Heart left ventricle (tissue), 16 donors: ENCODE results near the gene TMEM143. TPM values are rescaled to one million over a fixed set of nuclear protein-coding genes. Genes with fewer than 3 reads are reported as not detected.
A peak's percentile ranks its signal among the peaks of the same experiment; 100 is the strongest.

Experiments used
- ATAC-seq, 4 donors: fragments of 200-7000 bp; cut with Tn5 transposase; one replicate each; pipeline ENCODE4 v1.9.1; 2020 to 2022; ENCODE audit warnings: moderate library complexity in 4 of 4, mild to moderate bottlenecking in 3 of 4, moderate number of reproducible peaks in 1 of 4
- DNase-seq, 5 donors: peaks; one replicate each; pipeline ENCODE4 v3.0.0-alpha.2; 2020
- H3K27ac ChIP-seq, 12 donors: fragments of 200-600 bp; sonication (generic) in 4 of 12; one replicate each; pipeline versions ENCODE4 v1.5.0 to v1.8.0; 2016 to 2022; ENCODE audit warnings: mild to moderate bottlenecking in 2 of 12
- H3K27me3 ChIP-seq, 9 donors: fragments of 200-600 bp; sonication (generic) in 2 of 9; one replicate each; pipeline versions ENCODE4 v1.5.1 to v1.8.0; 2016 to 2022; ENCODE audit warnings: mild to moderate bottlenecking in 3 of 9
- H3K36me3 ChIP-seq, 9 donors: fragments of 200-600 bp; sonication (generic) in 2 of 9; one replicate each; pipeline versions ENCODE4 v1.5.0 to v1.8.0; 2018 to 2022; ENCODE audit warnings: mild to moderate bottlenecking in 2 of 9
- H3K4me1 ChIP-seq, 12 donors: fragments of 200-600 bp; sonication (generic) in 4 of 12; one replicate each; pipeline versions ENCODE4 v1.5.0 to v1.8.0; 2016 to 2022; ENCODE audit warnings: mild to moderate bottlenecking in 3 of 12
- H3K4me3 ChIP-seq, 12 donors: fragments of 200-600 bp; sonication (generic) in 4 of 12; one replicate each; pipeline versions ENCODE4 v1.5.0 to v1.8.0; 2017 to 2022; ENCODE audit warnings: mild to moderate bottlenecking in 9 of 12, moderate library complexity in 4 of 12
- H3K9me3 ChIP-seq, 12 donors: fragments of 200-600 bp; sonication (generic) in 4 of 12; one replicate each; pipeline versions ENCODE4 v1.5.0 to v1.8.0; 2016 to 2022; ENCODE audit warnings: mild to moderate bottlenecking in 1 of 12
- CTCF ChIP-seq, 12 donors: fragments of 200-600 bp; sonication (generic) in 4 of 12; IDR thresholded peaks; one replicate each; pipeline versions ENCODE4 v1.5.0 to v1.8.0; 2018 to 2022; ENCODE audit warnings: antibody characterized with exemption in 12 of 12, mild to moderate bottlenecking in 5 of 12
- POLR2A ChIP-seq, 2 donors: fragments of 450-650 bp; IDR thresholded peaks; one replicate each; pipeline ENCODE4 v1.6.1; 2017; ENCODE audit warnings: antibody characterized with exemption in 2 of 2, mild to moderate bottlenecking in 2 of 2, moderate library complexity in 2 of 2
- WGBS, 4 donors: extraction: QIAGEN DNeasy Blood & Tissue Kit in 2 of 4; methylation state at CpG; one replicate each; pipeline versions ENCODE4 v1.1.5 to v1.1.7; 2013 to 2018; 5-methylcytosine and 5-hydroxymethylcytosine counted together
- intact Hi-C, 10 donors: fragments of 100-400 bp; cut with DNase I; formaldehyde crosslinking; loops; one replicate each; pipeline versions ENCODE4 v1.11.1 to v1.14.2; 2022
- polyA plus RNA-seq, 2 donors: library from polyadenylated mRNA; stranded (reverse); fragments of 200-250 nt; gene quantifications; one replicate each; pipeline ENCODE4 v1.2.3, GENCODE V29; 2013
- total RNA-seq, 9 donors: library from RNA; depleted of rRNA in 2 of 9; stranded (reverse); fragments of >200 nt in 2 of 9; fragmentation: NEBNext Ultra II Directional in 3 of 9; extraction: Animal tissue kit (Norgen Biotek cat#: 25700) in 3 of 9; gene quantifications; one replicate each; pipeline versions ENCODE4 v1.1.0 to v1.2.4, GENCODE V29; 2016 to 2023
- donor health status: ischemic (EF 13 %, LVEDD 7.1; RV severe dilation, severe dysfunction).
- donor health status: healthy with polysubstance abuse.
- donor health status: DM: no; HTN: yes; CAD: no.
- donor health status: DM: no; HTN: no; CAD: no.
- donor health status: ischemic (EF 25% LVEDD 6.9; RV normal size, moderate dysfunction).
- donor health status: ischemic (EF 25% LVEDD 5.7; RV mildly dilated, moderate dysfunction).
- donor health status: healthy.
- donor health status: DM: yes; HTN: yes; CAD: no.
- donor health status: ischemic (EF 35%, LVEDD 5.7; RV mildly dilated, moderate dysfunction).
- donor health status: nonischemic (EF 11% LVEDD 7.7; RV severe dilation, severe dysfunction).
- donor health status: DM: yes; HTN: yes; CAD: no.
- donor health status: PGD.
- donor health status: ischemic (EF 29% LVEDD 5.4; RV normal size, mild dysfunction).
- donor health status: nonischemic (EF 23%, LVEDD 6.1; RV moderate dilation, normal function).

Gene TMEM143
- total and polyA plus RNA-seq, 11 donors, result 12.9 to 96.1 (median 63.5) TPM

GRCh38 chr19:48398375-48399235 is 34.9 kb upstream of the TMEM143 start:
- peaks cover 24 to 56% (median 40%) of the 10 kb centered on the region in 9 donors for H3K27me3 ChIP-seq
- ATAC-seq, result peak; percentile 11 to 77 (median 66)

DNA sequence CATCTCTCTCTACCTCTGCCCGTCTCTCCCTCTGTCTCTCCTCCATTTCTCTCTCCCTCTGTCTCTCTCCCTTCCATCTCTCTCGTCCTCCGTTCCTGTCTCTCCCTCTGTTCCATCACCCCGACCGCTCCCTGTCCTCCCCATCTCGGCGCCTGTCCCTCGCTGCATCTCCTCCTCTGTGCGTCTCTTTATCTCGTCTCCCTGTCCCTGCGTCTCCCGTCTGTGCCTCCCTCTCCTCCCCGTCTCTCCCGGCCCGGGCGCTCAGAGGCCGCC is 34.3 kb upstream of the TMEM143 start:
- Histone ChIP-seq H3K27ac (peak overlapping the region in 3 of 12 donors; percentile 29 to 46 (median 30)), H3K36me3 (no peaks in the 10 kb centered on the region), H3K4me1 (peaks cover 0 to 35% (median 13%) of the 10 kb centered on the region in 12 donors), H3K27me3 (peaks cover 24 to 62% (median 46%) of the 10 kb centered on the region in 9 donors), H3K4me3 (peak overlapping the region in 11 of 12 donors; percentile 8 to 56 (median 40)), H3K9me3 (no peaks in the 10 kb centered on the region)
- ATAC-seq (no peak), DNase-seq (no peak)
- WGBS, 4 donors, result 2 to 3% (median 2%) methylated on average over 17 of the region's 17 CpGs
- TF ChIP-seq POLR2A (IDR thresholded peaks at IDR 0.05), result no peak
- TF ChIP-seq CTCF (IDR thresholded peaks at IDR 0.05), result no peak
- intact Hi-C loops, result loop anchor here in 1 of 10 donors (10.0 kb wide), 1 partner anchor 187 kb away; no protein-coding TSS in a partner anchor

More at GRCh38 chr19:48398375-48399235, 34.9 kb upstream of the TMEM143 start:
- Histone ChIP-seq H3K4me3 (peak overlapping the region in 11 of 12 donors; percentile 8 to 56 (median 40)), H3K36me3 (no peaks in the 10 kb centered on the region), H3K9me3 (no peaks in the 10 kb centered on the region), H3K27ac (peak overlapping the region in 5 of 12 donors; percentile 8 to 54 (median 30)), H3K4me1 (peaks cover 0 to 37% (median 10%) of the 10 kb centered on the region in 12 donors)
- WGBS, 4 donors, result 6 to 24% (median 12%) methylated on average over 26 to 104 of the region's 104 CpGs
- DNase-seq, result peak; percentile 64 to 92 (median 79)
- no peak for TF ChIP-seq CTCF (IDR thresholded peaks at IDR 0.05)
- no peak for TF ChIP-seq POLR2A (IDR thresholded peaks at IDR 0.05)
- intact Hi-C loops, result loop anchor here in 1 of 10 donors (10.0 kb wide), 1 partner anchor 186 kb away; no protein-coding TSS in a partner anchor

- H3K4me1 ChIP-seq, result peaks cover 0 to 35% (median 13%) of the 10 kb centered on the region in 12 donors
- peaks cover 24 to 67% (median 51%) of the 10 kb centered on the region in 9 donors for H3K27me3 ChIP-seq
- 28 to 31% (median 29%) methylated on average over 22 of the region's 22 CpGs for WGBS, 4 donors
- DNase-seq (no peak), ATAC-seq (no peak)
- TF ChIP-seq CTCF (IDR thresholded peaks at IDR 0.05) (no peak), POLR2A (IDR thresholded peaks at IDR 0.05) (no peak)
- no peaks in the 10 kb centered on the region for H3K36me3 ChIP-seq
- intact Hi-C loops, result loop anchor here in 1 of 10 donors (10.0 kb wide), 1 partner anchor 187 kb away; no protein-coding TSS in a partner anchor
- H3K27ac ChIP-seq, result peak overlapping the region in 3 of 12 donors; percentile 29 to 46 (median 30)
- H3K9me3 ChIP-seq, result no peaks in the 10 kb centered on the region
- H3K4me3 ChIP-seq, result peak overlapping the region in 10 of 12 donors; percentile 8 to 56 (median 44)
Observed at GRCh38 chr19:48397263-48398101, 33.7 kb upstream of the TMEM143 start.
